GM18505 (cell line): Measurements from ENCODE around the gene ARPC2.
A peak's percentile ranks its signal among the peaks of the same experiment; 100 is the strongest.

Experiments used
- ATAC-seq: cut with Tn5 transposase; IDR thresholded peaks from one replicate; pipeline ENCODE4 v1.9.1; 2021; ENCODE audit not compliant: unreplicated experiment
- POLR2A ChIP-seq: IDR thresholded peaks from 4 replicates; pipeline ENCODE4 v1.6.1; 2011; ENCODE audit warnings: borderline replicate concordance; ENCODE audit not compliant: insufficient read depth, insufficient read length; ENCODE audit errors: extremely low read depth

Gene ARPC2

GRCh38 chr2:218301176-218301819, 84.3 kb downstream of the ARPC2 start:
- peak; percentile 79 for ATAC-seq
- no peak for TF ChIP-seq POLR2A
